Panc1 (cell line): Measurements from ENCODE around the gene FBN1.

Source experiments
- CTCF ChIP-seq: fragments of 450-650 bp; IDR thresholded peaks from 2 replicates; pipeline ENCODE4 v1.5.1; 2017; ENCODE audit warnings: mild to moderate bottlenecking
- POLR2AphosphoS5 ChIP-seq: IDR thresholded peaks from 2 replicates; pipeline ENCODE4 v1.6.1; 2012; ENCODE audit warnings: mild to moderate bottlenecking, low read depth, low read length, moderate library complexity
- SIN3A ChIP-seq: IDR thresholded peaks from 2 replicates; pipeline ENCODE4 v1.6.1; 2012; ENCODE audit warnings: low read depth, mild to moderate bottlenecking, low read length, moderate library complexity, borderline replicate concordance; ENCODE audit not compliant: insufficient read depth
- TCF7L2 ChIP-seq: IDR thresholded peaks from 2 replicates; pipeline ENCODE4 v1.6.1; 2011; ENCODE audit warnings: mild to moderate bottlenecking, low read depth, low read length, inconsistent platforms

DNA sequence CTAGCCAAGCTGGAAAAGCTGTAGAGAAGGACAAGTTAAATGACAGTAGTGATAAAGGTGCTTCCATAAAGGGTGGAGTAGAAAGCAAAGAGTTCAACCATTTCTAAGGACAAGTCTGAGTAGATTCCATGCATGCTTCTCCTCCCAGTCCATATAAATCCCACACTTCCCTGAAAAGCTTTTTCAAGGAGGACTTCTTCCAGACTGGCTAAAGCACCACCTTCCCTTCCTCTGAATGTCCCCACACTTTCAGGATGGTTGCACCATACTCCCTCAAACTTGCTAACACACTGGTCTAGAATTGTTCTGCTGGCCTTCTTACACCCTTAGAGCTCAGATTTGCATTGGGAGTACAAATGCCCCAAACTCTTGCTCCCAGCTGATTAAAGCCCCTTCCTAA is 40.9 kb downstream of the FBN1 start:
- TF ChIP-seq SIN3A (no peak), CTCF (no peak), TCF7L2 (no peak), POLR2AphosphoS5 (no peak)
